GM13976 (cell line): ENCODE results near the gene TMED10.

Source experiments
- DNase-seq: peaks from one replicate; pipeline ENCODE4 v3.0.0; 2012; ENCODE audit warnings: low spot score
- CTCF ChIP-seq: IDR thresholded peaks from 2 replicates; pipeline ENCODE4 v1.5.1; 2012; ENCODE audit warnings: borderline replicate concordance, mild to moderate bottlenecking; ENCODE audit not compliant: insufficient read depth; ENCODE audit errors: extremely low read depth, missing control alignments, control extremely low read depth
- in situ Hi-C: fragments of 300-500 bp; cut with MboI; formaldehyde crosslinking; loops from one replicate; pipeline ENCODE4 v1.12.0; 2022; ENCODE audit warnings: low sequenced_read_pairs, mixed read lengths, inconsistent platforms; ENCODE audit not compliant: unreplicated experiment

Gene TMED10

GRCh38 chr14:75141062-75141461 lies 35.4 kb downstream of the TMED10 start:
- in situ Hi-C loops, result loop anchor here (25.0 kb wide), 1 partner anchor 346 kb away; no protein-coding TSS in a partner anchor
- TF ChIP-seq CTCF, result no peak
- no peak for DNase-seq

- TF ChIP-seq CTCF, result no peak
- in situ Hi-C loops, result loop anchor here (25.0 kb wide), 1 partner anchor 347 kb away; no protein-coding TSS in a partner anchor
- DNase-seq, result no peak
Observed at GRCh38 chr14:75140620-75141019, 35.8 kb downstream of the TMED10 start.

GRCh38 chr14:75139185-75139584 lies 37.2 kb downstream of the TMED10 start:
- in situ Hi-C loops, result loop anchor here (25.0 kb wide), 1 partner anchor 348 kb away; no protein-coding TSS in a partner anchor
- TF ChIP-seq CTCF, result no peak

GRCh38 chr14:75138492-75138891 lies 37.9 kb downstream of the TMED10 start:
- DNase-seq, result no peak
- no peak for TF ChIP-seq CTCF
- in situ Hi-C loops, result loop anchor here (25.0 kb wide), 1 partner anchor 349 kb away; no protein-coding TSS in a partner anchor

More at GRCh38 chr14:75139185-75139584, 37.2 kb downstream of the TMED10 start:
- DNase-seq, result no peak

- in situ Hi-C loops, result loop anchor here (5.0 to 25.0 kb wide), 2 partner anchors 168 to 353 kb away; no protein-coding TSS in a partner anchor
- no peak for TF ChIP-seq CTCF
- no peak for DNase-seq
Observed at GRCh38 chr14:75134644-75135043, 41.8 kb downstream of the TMED10 start.

- in situ Hi-C loops, result loop anchor here (5.0 to 25.0 kb wide), 2 partner anchors 169 to 354 kb away; no protein-coding TSS in a partner anchor
- no peak for TF ChIP-seq CTCF
Observed at GRCh38 chr14:75133597-75133996, 42.8 kb downstream of the TMED10 start.

More at GRCh38 chr14:75133597-75133996, 42.8 kb downstream of the TMED10 start:
- DNase-seq, result no peak
